ENCODE data around the gene SBNO2. TPM values are rescaled to one million over a fixed set of nuclear protein-coding genes. Genes with fewer than 3 reads are reported as not detected.

SBNO2 gene
- total RNA-seq, 1 donor from 2014 or later = 125 TPM

GRCh38 chr19:1089126-1089771 is 84.8 kb downstream of the SBNO2 start:
- intact Hi-C loops (cut with DNase I) = loop anchor here (10.0 kb wide), 1 partner anchor 54 kb away; no protein-coding TSS in a partner anchor
- ATAC-seq (no peak), DNase-seq (no peak)
- no peak overlapping the region for H3K27ac ChIP-seq
- H3K27me3 ChIP-seq = no peaks in the 10 kb centered on the region
- TF ChIP-seq CTCF (IDR thresholded peaks at IDR 0.05) = no peak
- peaks cover 83% of the 10 kb centered on the region for H3K36me3 ChIP-seq
- no peaks in the 10 kb centered on the region for H3K9me3 ChIP-seq
- no peak overlapping the region for H3K4me3 ChIP-seq
- H3K4me1 ChIP-seq = peaks cover 15% of the 10 kb centered on the region

- Histone ChIP-seq H3K4me3 (no peak overlapping the region), H3K27me3 (no peaks in the 10 kb centered on the region), H3K4me1 (peaks cover 7% of the 10 kb centered on the region), H3K36me3 (peaks cover 83% of the 10 kb centered on the region), H3K9me3 (no peaks in the 10 kb centered on the region), H3K27ac (peak overlapping the region; percentile 70)
- intact Hi-C loops (cut with DNase I) = loop anchor here (10.0 kb wide), 1 partner anchor 54 kb away; no protein-coding TSS in a partner anchor
- no peak for DNase-seq
- peak; percentile 68 for ATAC-seq
- TF ChIP-seq CTCF (IDR thresholded peaks at IDR 0.05) = no peak
These were observed 85.6 kb downstream of the SBNO2 start for GRCh38 chr19:1088416-1089010.

- peaks cover 83% of the 10 kb centered on the region for H3K36me3 ChIP-seq
- ATAC-seq = peak; percentile 76
- H3K4me1 ChIP-seq = peaks cover 11% of the 10 kb centered on the region
- no peak overlapping the region for H3K4me3 ChIP-seq
- no peaks in the 10 kb centered on the region for H3K27me3 ChIP-seq
- no peaks in the 10 kb centered on the region for H3K9me3 ChIP-seq
- no peak for TF ChIP-seq CTCF (IDR thresholded peaks at IDR 0.05)
- peak overlapping the region; percentile 70 for H3K27ac ChIP-seq
- DNase-seq = no peak
- intact Hi-C loops (cut with DNase I) = loop anchor here (10.0 kb wide), 1 partner anchor 53 kb away; no protein-coding TSS in a partner anchor
These were observed 86.2 kb downstream of the SBNO2 start for GRCh38 chr19:1087813-1088415.

GRCh38 chr19:1086613-1087012 is 87.5 kb downstream of the SBNO2 start:
- DNase-seq (no peak), ATAC-seq (no peak)
- Histone ChIP-seq H3K4me3 (no peak overlapping the region), H3K36me3 (peaks cover 82% of the 10 kb centered on the region), H3K27me3 (no peaks in the 10 kb centered on the region), H3K9me3 (no peaks in the 10 kb centered on the region), H3K4me1 (peaks cover 18% of the 10 kb centered on the region), H3K27ac (no peak overlapping the region)
- no peak for TF ChIP-seq CTCF (IDR thresholded peaks at IDR 0.05)
- intact Hi-C loops (cut with DNase I) = loop anchor here (10.0 kb wide), 1 partner anchor 52 kb away; no protein-coding TSS in a partner anchor

- Histone ChIP-seq H3K4me1 (peaks cover 21% of the 10 kb centered on the region), H3K9me3 (no peaks in the 10 kb centered on the region), H3K27ac (no peak overlapping the region), H3K27me3 (no peaks in the 10 kb centered on the region), H3K36me3 (peaks cover 79% of the 10 kb centered on the region), H3K4me3 (no peak overlapping the region)
- TF ChIP-seq CTCF (IDR thresholded peaks at IDR 0.05) = no peak
- ATAC-seq (no peak), DNase-seq (peak; percentile 65)
- intact Hi-C loops (cut with DNase I) = loop anchor here (10.0 kb wide), 1 partner anchor 51 kb away; no protein-coding TSS in a partner anchor
These were observed 88.2 kb downstream of the SBNO2 start for GRCh38 chr19:1085676-1086442.
